ENCODE measurements around the gene C3orf62.
"Not testable (repeated sequence)": the region's sequence is repeated elsewhere in the genome, so short reads cannot be mapped to it uniquely, and the experiment has no call there.

Gene C3orf62

DNA sequence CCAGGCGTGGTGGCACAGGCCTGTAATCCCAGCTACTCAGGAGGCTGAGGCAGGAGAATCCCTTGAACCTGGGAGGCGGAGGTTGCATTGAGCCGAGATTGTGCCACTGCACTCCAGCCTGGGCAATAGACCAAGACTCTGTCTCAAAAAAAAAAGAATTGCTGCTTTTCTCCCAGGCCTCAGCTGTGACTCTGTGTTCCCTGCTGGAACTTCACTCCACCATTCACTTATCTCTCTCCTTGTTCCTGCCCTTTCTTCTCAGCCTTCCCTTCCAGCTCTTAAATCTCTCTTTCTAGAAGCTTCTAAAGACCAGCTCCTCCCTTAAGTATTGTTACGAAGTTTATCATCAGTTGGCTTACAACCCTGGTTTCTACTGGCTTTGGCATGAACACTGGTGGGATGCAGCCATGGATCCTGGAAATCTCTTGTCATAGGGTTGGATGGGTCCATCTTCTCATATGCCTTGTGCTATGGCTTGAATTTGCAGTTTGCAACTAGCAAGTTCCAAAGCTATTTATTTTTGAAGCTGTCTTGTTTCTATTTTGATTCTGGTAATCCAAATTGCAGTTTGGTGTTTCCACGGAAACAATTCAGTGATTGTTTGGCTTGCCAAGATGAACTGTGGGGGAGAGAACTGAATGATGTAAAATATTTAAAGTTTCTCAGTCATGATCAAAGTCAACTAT is 10.5 kb downstream of the C3orf62 start:
- no peak for DNase-seq

DNA sequence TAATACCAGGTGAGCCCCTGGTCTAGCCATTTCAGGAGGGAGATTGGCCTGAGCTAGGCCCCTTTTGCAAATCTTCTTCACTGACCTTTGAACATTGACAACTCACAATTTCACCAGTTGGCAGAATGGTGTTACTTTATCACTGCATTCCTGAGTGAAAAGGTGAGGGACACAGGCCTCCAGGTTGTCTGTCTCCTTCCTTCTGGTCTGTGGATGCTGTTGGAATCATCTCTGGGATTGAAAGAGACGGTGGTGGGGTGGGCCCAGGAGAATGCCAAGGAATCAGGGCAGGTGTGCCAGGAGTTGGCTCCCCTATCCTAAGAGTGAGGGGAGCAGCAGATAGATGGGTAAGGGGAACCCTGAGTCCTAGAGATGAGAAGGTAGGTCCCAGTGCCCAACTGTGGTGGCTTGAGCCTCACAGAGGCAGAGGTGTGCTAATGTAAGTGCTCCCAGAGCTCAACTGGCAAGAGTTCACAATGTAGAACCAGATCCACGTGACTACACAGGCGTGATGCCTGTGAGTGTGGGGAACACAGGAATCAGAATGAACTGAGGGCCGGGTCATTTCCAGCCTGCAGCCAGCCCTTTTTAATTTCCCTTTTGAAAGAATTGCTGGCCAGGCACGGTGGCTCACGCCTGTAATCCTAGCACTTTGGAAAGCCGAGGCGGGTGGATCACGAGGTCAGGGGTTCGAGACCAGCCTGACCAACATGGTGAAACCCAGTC is 11.2 kb downstream of the C3orf62 start:
- no peak for DNase-seq

DNA sequence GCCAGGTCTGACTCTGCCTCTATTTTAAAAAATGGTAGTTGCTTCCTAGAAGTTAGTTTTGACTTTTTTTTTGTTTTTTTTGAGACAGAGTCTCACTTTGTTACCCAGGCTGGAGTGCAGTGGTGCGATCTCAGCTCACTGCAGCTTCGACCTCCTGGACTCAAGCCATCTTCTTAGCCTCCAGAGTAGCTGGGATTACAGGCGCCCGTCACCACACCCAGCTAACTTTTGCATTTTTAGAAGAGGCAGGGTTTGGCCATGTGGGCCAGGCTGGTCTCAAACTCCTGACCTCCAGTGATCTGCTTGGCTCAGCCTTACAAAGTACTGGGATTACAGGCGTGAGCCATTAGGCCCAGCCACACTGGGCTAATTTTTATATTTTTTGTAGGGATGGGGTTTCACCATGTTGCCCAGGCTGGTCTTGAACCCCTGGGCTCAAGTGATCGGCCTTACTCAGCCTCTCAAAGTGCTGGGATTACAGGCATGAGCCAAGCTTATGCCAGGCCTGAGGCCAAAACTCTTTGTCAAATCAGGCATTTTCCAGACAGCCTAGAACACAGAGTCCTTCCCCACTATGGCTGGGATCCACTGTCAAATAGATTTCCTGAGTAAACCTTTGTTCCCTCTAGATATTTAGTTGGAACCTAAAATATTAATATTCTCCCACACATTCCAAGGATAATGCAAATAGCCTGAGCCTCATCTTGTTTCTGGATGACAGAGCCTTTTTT is 13.7 kb downstream of the C3orf62 start:
- DNase-seq, result no peak

DNA sequence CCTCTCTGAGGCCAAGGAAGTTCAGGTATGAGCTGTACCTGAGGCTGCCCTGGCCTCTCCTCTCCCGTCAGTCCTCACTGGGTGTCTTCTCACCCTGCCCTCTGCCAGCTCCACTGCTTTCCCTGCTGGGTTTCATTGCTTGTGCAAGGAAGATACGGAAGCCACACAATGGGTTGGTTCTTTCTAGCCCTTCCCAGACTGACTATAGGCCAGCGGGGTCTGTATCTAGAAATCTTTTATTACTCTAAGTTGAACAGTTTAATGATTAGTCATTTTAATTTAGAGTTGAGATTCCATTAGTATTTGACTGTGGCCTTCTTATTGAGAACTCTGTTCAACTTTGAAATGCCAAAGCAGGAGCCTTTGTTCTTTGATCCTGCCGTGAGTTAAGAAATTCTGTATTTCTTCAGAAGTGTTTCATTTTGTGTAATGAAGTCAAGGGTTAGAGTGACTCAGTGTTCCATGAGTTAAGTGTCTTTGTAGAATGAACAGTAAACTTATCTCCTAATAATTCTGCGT is 16.2 kb downstream of the C3orf62 start:
- DNase-seq, result no peak

DNA sequence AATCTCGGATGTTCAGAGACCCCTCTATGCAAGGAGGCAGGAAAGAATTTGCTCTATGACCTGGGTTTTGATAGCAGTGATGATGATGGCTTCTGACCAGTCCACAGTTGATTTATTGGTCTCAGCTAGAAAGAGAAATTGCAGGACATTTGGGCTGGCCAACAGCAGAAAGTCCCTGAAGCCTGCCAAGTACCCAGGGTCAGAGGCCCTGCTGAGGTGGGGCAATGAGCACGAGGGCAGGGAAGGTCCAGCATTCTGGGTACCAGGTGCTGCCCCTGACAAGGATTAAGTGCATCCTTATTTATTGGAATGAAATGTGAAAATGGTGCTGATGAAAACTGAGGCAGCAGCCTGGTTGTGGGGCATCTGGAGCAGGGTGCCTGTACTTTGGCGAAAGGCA is 19.8 kb downstream of the C3orf62 start:
- no peak for DNase-seq

DNA sequence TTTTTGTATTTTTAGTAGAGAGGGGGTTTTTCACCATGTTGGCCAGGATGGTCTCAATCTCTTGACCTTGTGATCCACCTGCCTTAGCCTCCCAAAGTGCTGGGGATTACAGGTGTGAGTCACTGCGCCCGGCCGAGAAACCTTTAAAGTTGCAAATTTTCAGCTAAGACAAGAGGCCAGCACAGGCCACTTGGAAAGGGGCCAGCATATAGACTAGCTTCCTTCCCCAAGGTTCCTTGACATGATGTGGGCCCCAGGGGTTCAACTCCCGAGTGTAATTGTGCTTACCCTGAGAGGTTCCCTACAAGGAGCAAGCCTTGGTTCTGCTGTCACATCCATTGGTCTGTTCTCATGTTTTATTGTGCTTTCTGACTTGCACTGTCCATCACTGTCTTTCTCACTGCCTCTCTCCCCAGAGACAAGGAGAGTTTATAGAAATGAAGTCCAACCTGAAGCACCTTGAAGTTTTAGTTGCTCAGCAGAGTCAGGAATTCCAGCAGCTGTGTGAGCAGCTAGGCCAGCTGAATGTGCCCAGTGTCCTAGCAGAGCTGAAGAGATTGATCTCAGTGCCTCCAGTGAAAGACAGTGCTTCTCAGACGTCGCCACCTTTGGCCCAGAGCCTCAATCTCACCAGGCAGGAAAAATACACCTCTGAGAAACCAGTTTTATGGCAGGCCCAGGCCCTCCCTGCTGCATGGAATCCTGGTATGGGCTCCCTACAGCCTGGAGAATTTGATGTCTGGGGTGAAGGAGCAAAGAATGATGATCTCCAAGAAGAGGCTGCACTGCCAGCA is 21.1 kb downstream of the C3orf62 start:
- DNase-seq, result no peak

DNA sequence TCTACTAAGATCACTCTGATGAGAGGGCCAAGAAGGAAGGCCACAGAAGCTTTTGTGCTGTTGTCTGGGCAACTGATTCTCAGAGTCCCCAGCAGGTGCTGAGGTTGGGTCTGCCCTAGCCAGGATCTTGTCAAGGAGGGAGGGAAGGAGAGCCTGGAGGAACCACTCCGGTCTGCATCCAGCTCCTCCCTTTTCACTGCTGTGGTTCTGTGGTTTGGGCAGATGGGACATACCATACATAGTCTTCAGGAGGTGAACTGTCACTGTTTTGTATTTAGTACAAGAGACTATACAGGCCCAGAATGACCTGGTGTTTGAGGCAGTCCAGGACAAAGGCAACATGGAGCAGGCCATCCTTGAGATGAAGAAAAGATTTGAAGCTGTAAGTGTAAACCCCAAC is 21.9 kb downstream of the C3orf62 start:
- no peak for DNase-seq

DNA sequence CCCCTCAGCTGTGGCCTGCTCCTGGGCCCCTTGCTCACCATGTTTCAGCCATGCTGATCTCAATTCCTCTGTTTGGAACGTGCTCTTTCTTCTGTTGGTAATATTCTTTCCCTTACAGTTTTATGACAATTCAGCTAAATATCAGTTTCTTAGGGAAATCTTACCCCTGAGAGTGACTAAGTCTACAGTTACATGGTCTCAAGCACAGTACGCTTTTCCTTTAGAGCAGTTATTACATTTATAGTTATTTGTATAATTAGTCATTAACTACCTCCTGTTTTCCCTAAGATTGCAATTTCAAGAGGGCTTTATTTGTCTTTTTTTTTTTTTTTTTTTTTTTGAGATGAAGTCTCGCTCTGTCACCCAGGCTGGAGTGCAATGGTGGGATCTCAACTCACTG is 23.5 kb downstream of the C3orf62 start:
- DNase-seq, result no peak

DNA sequence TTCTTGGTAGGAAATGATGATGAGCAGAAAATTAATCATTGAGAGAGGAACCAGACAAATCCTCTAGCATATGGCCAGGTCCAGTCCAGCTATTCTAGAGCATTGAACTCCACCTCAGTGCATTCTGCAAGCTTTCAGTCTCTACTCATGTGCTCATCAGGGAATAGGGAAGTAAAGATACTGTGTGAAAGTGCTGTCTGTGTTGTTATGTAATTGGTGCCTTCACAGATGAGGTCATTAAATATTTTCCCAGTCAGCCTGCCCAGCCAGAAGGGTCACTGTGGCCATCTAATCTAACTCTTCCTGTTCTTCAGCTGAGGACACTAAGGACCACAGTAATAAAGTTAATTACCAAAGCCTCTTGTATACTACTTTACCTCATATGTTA is 28.2 kb downstream of the C3orf62 start:
- DNase-seq, result peak; percentile 31

DNA sequence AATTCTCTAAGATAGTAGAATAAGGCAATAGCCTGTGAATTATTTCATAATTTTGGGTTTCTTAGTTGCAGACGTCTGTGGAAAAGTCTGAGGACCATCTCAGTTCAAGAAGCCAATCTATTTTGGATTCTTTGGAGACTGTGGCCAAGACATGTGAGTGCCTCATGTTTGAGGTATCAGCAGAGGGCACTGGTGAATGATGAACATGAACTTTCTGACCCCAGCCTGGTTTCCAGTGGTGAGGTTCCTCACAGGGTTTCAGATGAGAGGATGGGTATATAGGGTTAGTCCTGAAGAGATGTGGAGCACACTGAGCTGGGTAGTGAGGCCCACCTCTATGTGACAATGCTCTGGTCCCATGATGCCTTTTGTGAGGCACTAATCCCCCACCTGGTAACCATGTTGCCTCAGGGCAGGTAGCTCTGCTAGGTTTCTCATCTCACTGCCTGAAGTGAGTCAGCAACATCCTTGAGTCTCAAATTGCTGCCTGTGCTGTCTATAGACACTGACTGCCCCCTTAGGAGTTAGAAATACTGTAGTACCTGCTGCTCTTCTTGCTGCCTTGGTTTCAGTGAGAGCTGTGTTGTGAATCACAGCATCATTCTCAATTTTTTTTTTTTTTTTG is 32.3 kb downstream of the C3orf62 start:
- no peak for DNase-seq

DNA sequence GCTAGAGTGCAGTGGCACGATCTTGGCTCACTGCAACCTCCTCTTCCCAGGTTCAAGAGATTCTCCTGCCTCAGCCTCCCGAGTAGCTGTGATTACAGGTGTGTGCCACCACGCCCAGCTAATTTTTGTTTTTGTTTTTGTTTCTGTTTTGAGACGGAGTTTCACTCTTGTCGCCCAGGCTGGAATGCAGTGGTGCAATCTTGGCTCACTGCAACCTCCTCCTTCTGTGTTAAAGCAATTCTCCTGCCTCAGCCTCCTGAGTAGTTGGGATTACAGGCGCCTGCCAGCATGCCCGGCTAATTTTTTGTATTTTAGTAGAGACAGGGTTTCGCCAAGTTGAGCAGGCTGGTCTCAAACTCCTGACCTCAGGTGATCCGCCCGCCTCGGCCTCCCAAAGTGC is 36.9 kb downstream of the C3orf62 start:
- DNase-seq, result not testable (repeated sequence)

DNA sequence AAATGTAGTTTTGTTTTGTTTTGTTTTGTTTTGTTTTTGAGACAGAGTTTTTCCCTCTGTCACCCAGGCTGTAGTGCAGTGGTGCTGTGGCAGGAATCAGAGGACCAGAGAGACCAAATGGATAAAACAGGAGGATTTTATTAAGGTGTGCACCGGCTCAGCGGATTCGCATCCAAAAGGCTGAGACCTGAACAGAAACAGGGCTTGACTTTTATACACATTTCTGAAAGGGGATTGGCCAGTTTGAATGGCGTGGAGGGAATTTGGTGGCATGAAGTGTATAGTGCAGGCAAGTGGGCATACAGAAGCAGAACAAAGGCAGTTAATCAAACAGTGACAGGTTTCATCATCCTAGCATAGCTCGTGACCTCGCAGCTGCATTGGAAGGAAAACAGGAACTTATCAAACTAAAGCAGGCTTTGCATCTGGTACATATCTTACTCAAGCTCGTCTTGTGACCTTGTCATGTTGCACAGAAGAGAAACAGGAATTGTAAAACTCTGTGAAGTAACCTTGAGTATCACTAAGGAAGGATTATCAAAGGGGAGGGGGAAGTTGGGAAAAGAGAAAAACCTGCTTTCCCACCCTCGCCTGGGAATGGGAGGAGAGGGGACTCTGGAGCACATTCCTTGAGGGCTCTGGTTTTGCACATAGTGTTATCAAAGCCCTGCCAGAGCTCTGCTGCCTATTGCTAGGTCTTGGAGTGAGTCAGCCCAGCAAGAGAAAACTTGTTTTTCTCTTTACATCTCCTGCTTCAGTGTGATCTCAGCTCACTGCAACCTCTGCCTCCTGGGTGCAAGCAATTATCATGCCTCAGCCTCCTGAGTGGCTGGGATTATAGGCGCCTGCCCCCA is 38.5 kb downstream of the C3orf62 start:
- DNase-seq, result peak; percentile 44

DNA sequence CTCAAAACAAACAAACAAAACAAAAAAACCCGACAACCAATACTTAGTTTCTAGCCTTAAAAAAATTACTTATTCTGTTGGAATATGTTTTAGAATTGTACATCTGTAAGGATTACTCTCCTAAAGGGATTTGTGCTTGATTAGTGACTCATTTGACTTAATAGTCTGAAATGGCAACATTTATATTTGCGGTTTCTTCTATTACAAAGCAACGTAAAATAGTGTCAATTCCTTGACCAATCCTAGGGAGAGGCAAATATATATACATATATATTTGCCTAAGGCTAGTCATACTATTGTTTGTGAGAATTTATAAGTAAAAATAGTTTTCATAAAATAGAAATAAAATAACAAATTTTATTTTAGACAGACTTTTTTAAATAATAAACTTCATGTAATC is 39.7 kb downstream of the C3orf62 start:
- no peak for DNase-seq

DNA sequence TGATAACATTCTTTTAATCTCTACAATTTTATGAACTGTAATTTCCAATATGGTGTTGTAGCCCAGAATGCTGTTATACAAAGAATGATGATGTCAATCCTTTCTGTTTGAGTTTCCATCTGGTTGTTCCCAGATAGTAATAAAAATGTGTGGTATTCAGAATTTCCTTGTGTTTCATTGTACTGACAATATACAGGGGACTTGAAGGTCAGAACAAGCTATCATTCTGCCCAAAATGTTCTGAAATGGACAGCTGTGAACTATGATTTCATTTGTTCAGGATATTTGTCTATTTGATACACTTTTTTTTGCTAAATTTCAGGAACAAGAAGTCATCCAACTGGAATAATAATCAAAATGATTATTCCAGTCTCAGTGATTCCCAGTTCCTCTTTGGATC is 40.8 kb downstream of the C3orf62 start:
- no peak for DNase-seq

DNA sequence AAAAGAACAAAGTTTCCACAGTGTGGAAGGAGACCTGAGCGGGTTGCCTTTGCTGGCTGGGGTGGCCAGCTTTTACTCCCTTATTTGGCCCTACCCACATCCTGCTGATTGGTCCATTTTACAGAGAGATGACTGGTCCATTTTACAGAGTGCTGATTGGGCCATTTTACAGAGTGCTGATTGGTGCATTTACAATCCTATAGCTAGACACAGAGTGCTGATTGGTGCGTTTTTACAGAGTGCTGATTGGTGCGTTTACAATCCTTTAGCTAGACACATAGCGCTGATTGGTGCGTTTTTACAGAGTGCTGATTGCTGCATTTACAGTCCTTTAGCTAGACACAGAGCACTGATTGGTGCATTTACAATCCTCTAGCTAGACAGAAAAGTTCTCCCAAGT is 48.2 kb downstream of the C3orf62 start:
- not testable (repeated sequence) for DNase-seq

DNA sequence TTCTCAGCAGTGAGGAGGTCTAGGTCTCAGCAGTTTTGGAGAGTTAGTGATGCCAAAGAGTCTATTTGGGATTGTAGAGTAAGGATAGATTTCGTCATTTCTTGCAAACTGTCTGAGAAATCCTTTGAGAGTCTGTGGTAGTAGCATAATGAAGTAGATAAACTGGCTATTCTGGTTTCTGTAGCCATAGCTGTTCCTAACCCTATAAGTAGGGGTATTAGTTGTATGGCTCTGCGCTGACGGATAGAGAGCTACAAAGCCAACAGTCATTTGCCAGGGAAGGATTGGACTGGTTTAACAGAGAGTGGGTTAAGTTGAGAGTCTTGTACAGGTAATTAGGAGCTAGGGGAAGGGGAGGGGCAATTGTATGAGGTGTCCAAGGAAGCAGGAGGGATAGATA is 55.0 kb downstream of the C3orf62 start:
- DNase-seq, result no peak

DNA sequence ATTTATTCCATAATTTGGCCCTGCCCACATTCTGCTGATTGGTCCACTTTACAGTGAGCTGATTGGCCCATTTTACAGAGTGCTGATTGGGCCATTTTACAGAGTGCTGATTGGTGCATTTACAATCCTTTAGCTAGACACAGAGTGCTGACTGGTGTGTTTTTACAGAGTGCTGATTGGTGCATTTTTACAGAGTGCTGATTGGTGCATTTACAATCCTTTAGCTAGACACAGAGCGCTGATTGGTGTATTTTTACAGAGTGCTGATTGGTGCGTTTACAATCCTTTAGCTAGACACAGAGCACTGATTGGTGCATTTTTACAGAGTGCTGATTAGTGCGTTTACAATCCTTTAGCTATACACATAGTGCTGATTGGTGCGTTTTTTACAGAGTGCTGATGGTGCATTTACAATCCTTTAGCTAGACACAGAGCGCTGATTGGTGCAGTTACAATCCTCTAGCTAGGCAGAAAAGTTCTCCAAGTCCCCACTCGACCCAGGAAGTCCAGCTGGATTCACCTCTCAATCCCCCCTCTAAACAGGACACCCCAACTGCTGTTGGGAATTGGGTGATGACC is 56.0 kb downstream of the C3orf62 start:
- DNase-seq, result not testable (repeated sequence)

DNA sequence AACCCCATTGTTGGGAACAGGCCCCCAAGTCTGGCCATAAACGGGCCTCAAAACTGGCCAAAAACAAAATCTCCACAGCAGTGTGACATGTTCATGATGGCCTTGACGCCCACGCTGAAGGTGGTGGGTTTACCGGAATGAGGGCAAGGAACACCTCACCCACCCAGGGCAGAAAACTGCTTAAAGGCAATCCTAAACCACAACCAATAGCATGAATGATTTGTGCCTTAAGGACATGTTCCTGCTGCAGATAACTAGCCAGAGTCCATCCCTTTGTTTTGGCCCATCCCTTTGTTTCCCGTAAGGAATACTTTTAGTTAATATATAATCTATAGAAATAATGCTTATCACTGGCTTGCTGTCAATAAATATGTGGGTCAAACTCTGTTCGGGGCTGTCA is 57.9 kb downstream of the C3orf62 start:
- DNase-seq, result no peak
